Neural crest cell (in vitro differentiated cells): ENCODE results near the gene RECQL. TPM values are rescaled to one million over a fixed set of nuclear protein-coding genes. Genes with fewer than 3 reads are reported as not detected.
"Not testable (repeated sequence)": the region's sequence is repeated elsewhere in the genome, so short reads cannot be mapped to it uniquely, and the experiment has no call there.

Source experiments
- DNase-seq: peaks from one replicate; pipeline ENCODE4 v3.0.0; 2021; ENCODE audit warnings: low read depth, mixed read lengths, low spot score
- H3K27ac Mint-ChIP-seq: one replicate; pipeline ENCODE4 v1.8.0; 2021; ENCODE audit warnings: mild to moderate bottlenecking, mixed read lengths; ENCODE audit not compliant: unreplicated experiment
- H3K27me3 Mint-ChIP-seq: 2 replicates; pipeline ENCODE4 v1.8.0; 2021; ENCODE audit warnings: low read depth, mild to moderate bottlenecking, mixed read lengths
- H3K36me3 Mint-ChIP-seq: 2 replicates; pipeline ENCODE4 v1.8.0; 2021; ENCODE audit warnings: low read depth, mild to moderate bottlenecking, mixed read lengths
- H3K4me1 Mint-ChIP-seq: 2 replicates; pipeline ENCODE4 v1.8.0; 2021; ENCODE audit warnings: mixed read lengths
- H3K4me3 Mint-ChIP-seq: one replicate; pipeline ENCODE4 v1.8.0; 2021; ENCODE audit warnings: mild to moderate bottlenecking, mixed read lengths
- H3K9me3 Mint-ChIP-seq: 2 replicates; pipeline ENCODE4 v1.8.0; 2021; ENCODE audit warnings: mixed read lengths
- total RNA-seq: library from RNA; stranded (reverse); gene quantifications from 2 replicates; pipeline ENCODE4 v1.2.1, GENCODE V29; 2021
- TF ChIP-seq, protein P1 (sequence below): fragments of 200-600 bp; sonication (generic); conservative IDR thresholded peaks from 2 replicates; pipeline ENCODE4 v1.5.0; 2021; ENCODE audit warnings: antibody characterized with exemption, mild to moderate bottlenecking

Gene RECQL
- total RNA-seq, 1 donor from 2014 or later, result 24.7 TPM

DNA sequence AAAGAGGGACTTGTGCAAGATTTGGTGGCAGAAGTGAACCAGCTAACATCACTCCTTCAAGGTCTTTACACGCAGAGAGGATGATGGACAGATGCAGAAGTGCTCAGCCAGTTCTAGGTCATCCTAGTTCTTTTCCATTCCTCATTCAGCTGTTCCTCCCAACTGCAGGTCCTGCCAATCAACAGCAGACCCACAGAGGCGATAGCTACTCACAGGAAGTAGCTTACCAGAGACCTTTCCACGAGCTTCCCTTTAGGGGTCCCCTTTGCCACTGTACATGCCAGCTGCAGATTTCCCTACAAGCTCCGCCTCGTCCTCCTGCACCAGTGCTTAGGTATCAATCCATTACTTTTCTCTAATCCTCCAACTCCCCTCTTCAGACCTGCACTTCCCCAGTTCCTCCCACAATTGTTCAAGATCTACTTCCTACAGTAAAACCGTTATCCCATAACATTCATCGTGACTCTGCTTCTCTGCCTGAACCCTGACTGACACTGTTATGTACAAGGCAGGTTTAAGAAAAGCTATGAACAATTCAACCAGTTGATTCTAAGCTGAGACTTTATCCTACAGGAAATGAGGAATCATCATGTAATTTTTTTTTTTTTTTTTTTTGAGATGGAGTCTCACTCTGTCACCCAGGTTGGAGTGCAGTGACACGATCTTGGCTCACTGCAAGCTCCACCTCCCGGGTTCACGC is 22.5 kb downstream of the RECQL start:
- no peaks in the 10 kb centered on the region for H3K9me3 Mint-ChIP-seq
- TF ChIP-seq, protein P1, sequence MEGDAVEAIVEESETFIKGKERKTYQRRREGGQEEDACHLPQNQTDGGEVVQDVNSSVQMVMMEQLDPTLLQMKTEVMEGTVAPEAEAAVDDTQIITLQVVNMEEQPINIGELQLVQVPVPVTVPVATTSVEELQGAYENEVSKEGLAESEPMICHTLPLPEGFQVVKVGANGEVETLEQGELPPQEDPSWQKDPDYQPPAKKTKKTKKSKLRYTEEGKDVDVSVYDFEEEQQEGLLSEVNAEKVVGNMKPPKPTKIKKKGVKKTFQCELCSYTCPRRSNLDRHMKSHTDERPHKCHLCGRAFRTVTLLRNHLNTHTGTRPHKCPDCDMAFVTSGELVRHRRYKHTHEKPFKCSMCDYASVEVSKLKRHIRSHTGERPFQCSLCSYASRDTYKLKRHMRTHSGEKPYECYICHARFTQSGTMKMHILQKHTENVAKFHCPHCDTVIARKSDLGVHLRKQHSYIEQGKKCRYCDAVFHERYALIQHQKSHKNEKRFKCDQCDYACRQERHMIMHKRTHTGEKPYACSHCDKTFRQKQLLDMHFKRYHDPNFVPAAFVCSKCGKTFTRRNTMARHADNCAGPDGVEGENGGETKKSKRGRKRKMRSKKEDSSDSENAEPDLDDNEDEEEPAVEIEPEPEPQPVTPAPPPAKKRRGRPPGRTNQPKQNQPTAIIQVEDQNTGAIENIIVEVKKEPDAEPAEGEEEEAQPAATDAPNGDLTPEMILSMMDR, result no peak
- H3K27ac Mint-ChIP-seq, result no peak overlapping the region
- H3K36me3 Mint-ChIP-seq, result no peaks in the 10 kb centered on the region
- no peak for DNase-seq
- H3K4me3 Mint-ChIP-seq, result no peak overlapping the region
- no peaks in the 10 kb centered on the region for H3K27me3 Mint-ChIP-seq
- H3K4me1 Mint-ChIP-seq, result no peaks in the 10 kb centered on the region

- peaks cover 4% of the 10 kb centered on the region for H3K36me3 Mint-ChIP-seq
- no peaks in the 10 kb centered on the region for H3K27me3 Mint-ChIP-seq
- no peak overlapping the region for H3K4me3 Mint-ChIP-seq
- no peak overlapping the region for H3K27ac Mint-ChIP-seq
- TF ChIP-seq, protein P1, result no peak
- no peaks in the 10 kb centered on the region for H3K4me1 Mint-ChIP-seq
- no peaks in the 10 kb centered on the region for H3K9me3 Mint-ChIP-seq
- no peak for DNase-seq
Measured at GRCh38 chr12:21476949-21477348, 24.5 kb downstream of the RECQL start.

GRCh38 chr12:21475552-21475951 is 25.9 kb downstream of the RECQL start:
- Mint-ChIP-seq H3K36me3 (peaks cover 6% of the 10 kb centered on the region), H3K9me3 (no peaks in the 10 kb centered on the region), H3K27me3 (no peaks in the 10 kb centered on the region), H3K27ac (no peak overlapping the region), H3K4me3 (no peak overlapping the region), H3K4me1 (no peaks in the 10 kb centered on the region)
- TF ChIP-seq, protein P1, result no peak
- no peak for DNase-seq

- Mint-ChIP-seq H3K4me3 (no peak overlapping the region), H3K36me3 (peaks cover 12% of the 10 kb centered on the region), H3K9me3 (no peaks in the 10 kb centered on the region), H3K27me3 (no peaks in the 10 kb centered on the region), H3K4me1 (no peaks in the 10 kb centered on the region), H3K27ac (no peak overlapping the region)
- TF ChIP-seq, protein P1, result no peak
- no peak for DNase-seq
Measured at GRCh38 chr12:21472197-21472823, 29.1 kb downstream of the RECQL start.

GRCh38 chr12:21471294-21471693 is 30.1 kb downstream of the RECQL start:
- no peaks in the 10 kb centered on the region for H3K4me1 Mint-ChIP-seq
- no peaks in the 10 kb centered on the region for H3K9me3 Mint-ChIP-seq
- DNase-seq, result no peak
- H3K27ac Mint-ChIP-seq, result no peak overlapping the region
- peaks cover 15% of the 10 kb centered on the region for H3K36me3 Mint-ChIP-seq
- no peak overlapping the region for H3K4me3 Mint-ChIP-seq
- H3K27me3 Mint-ChIP-seq, result no peaks in the 10 kb centered on the region
- TF ChIP-seq, protein P1, result no peak

GRCh38 chr12:21467334-21467733 is 34.1 kb downstream of the RECQL start:
- DNase-seq, result not testable (repeated sequence)

More at GRCh38 chr12:21467334-21467733, 34.1 kb downstream of the RECQL start:
- H3K36me3 Mint-ChIP-seq, result peaks cover 19% of the 10 kb centered on the region
- H3K27ac Mint-ChIP-seq, H3K27me3 Mint-ChIP-seq, H3K4me1 Mint-ChIP-seq, H3K4me3 Mint-ChIP-seq, H3K9me3 Mint-ChIP-seq: not testable (repeated sequence)
